HL-60 (cell line): Measurements from ENCODE around the gene KRT20.

Experiments used
- DNase-seq, 2 experiments: peaks; one replicate each; pipeline ENCODE4 v3.0.0-alpha.2; 2010 to 2020; ENCODE audit warnings: low read depth in 1 of 2, low spot score in 1 of 2
- H3K27ac ChIP-seq: fragments of 250-450 bp; sonication (Bioruptor Pico); replicated peaks from 2 replicates; pipeline ENCODE4 v1.5.1; 2020; ENCODE audit warnings: mild to moderate bottlenecking, moderate library complexity
- H3K27me3 ChIP-seq: fragments of 250-450 bp; sonication (Bioruptor Pico); 2 replicates; pipeline ENCODE4 v1.5.1; 2021; ENCODE audit warnings: mild to moderate bottlenecking, moderate library complexity; ENCODE audit not compliant: insufficient read depth, poor library complexity, severe bottlenecking
- H3K4me3 ChIP-seq: replicated peaks from 2 replicates; pipeline ENCODE4 v1.5.1; 2011; ENCODE audit warnings: mild to moderate bottlenecking, control low read depth, low read length; ENCODE audit not compliant: insufficient read depth
- CTCF ChIP-seq: IDR thresholded peaks from one replicate; pipeline ENCODE4 v1.5.1; 2011; ENCODE audit warnings: low read length, control low read depth, inconsistent platforms; ENCODE audit not compliant: insufficient read depth
- GABPA ChIP-seq: IDR thresholded peaks from 2 replicates; pipeline ENCODE4 v1.6.1; 2012; ENCODE audit warnings: low read depth
- POLR2AphosphoS5 ChIP-seq: IDR thresholded peaks from 2 replicates; pipeline ENCODE4 v1.6.1; 2012; ENCODE audit warnings: low read depth
- REST ChIP-seq: IDR thresholded peaks from 2 replicates; pipeline ENCODE4 v1.6.1; 2012; ENCODE audit warnings: low read depth; ENCODE audit not compliant: insufficient replicate concordance
- SPI1 ChIP-seq: IDR thresholded peaks from 2 replicates; pipeline ENCODE4 v1.6.1; 2012; ENCODE audit warnings: low read depth, mild to moderate bottlenecking, borderline replicate concordance

KRT20 gene

GRCh38 chr17:40833882-40834281, 51.2 kb downstream of the KRT20 start:
- no peak overlapping the region for H3K27ac ChIP-seq
- no peak overlapping the region for H3K4me3 ChIP-seq
- no peaks in the 10 kb centered on the region for H3K27me3 ChIP-seq
- no peak for TF ChIP-seq POLR2AphosphoS5
- no peak for TF ChIP-seq SPI1
- TF ChIP-seq REST = no peak
- TF ChIP-seq GABPA = no peak
- DNase-seq = no peak

GRCh38 chr17:40832840-40833239, 52.2 kb downstream of the KRT20 start:
- TF ChIP-seq GABPA (no peak), CTCF (no peak), POLR2AphosphoS5 (no peak), SPI1 (no peak), REST (no peak)
- Histone ChIP-seq H3K4me3 (no peak overlapping the region), H3K27me3 (no peaks in the 10 kb centered on the region), H3K27ac (no peak overlapping the region)
- no peak for DNase-seq

- H3K27me3 ChIP-seq = no peaks in the 10 kb centered on the region
- H3K4me3 ChIP-seq = no peak overlapping the region
- no peak for DNase-seq
- TF ChIP-seq CTCF = no peak
- H3K27ac ChIP-seq = no peak overlapping the region
These were observed 54.8 kb downstream of the KRT20 start for GRCh38 chr17:40830085-40830776.

- DNase-seq = no peak
- Histone ChIP-seq H3K27me3 (no peaks in the 10 kb centered on the region), H3K27ac (no peak overlapping the region), H3K4me3 (no peak overlapping the region)
- no peak for TF ChIP-seq SPI1
- TF ChIP-seq POLR2AphosphoS5 = no peak
- TF ChIP-seq REST = no peak
These were observed 56.5 kb downstream of the KRT20 start for GRCh38 chr17:40828454-40829044.
